MCF 10A (cell line): ENCODE measurements around the gene GRIA2. TPM values are rescaled to one million over a fixed set of nuclear protein-coding genes. Genes with fewer than 3 reads are reported as not detected.

Source experiments
- BruUV-seq: library from RNA; stranded (reverse); fragments of 400-500 nt; replicated peaks from 2 replicates; lab custom pipeline; 2021; lab: Mats Ljungman, UMichigan
- CTCF ChIA-PET: fragments of 300-600 bp; sonication (Branson Sonifier 250); formaldehyde crosslinking; extraction: SDS; loops from one replicate; lab custom pipeline; 2021; ENCODE audit warnings: antibody characterized with exemption, inconsistent platforms; lab: Yijun Ruan, JAX
- POLR2A ChIA-PET: fragments of 300-600, 350-650 bp; sonication (Branson Sonifier 250); formaldehyde crosslinking; extraction: SDS; loops from one replicate; lab custom pipeline; 2020; ENCODE audit warnings: antibody characterized with exemption, inconsistent platforms; lab: Yijun Ruan, JAX
- DNase-seq: peaks from one replicate; pipeline ENCODE4 v3.0.0-alpha.2; 2018; ENCODE audit not compliant: unreplicated experiment
- H3K27ac Mint-ChIP-seq: one replicate; pipeline ENCODE4 v1.8.0; 2022; ENCODE audit warnings: mild to moderate bottlenecking, low read depth, mixed read lengths; ENCODE audit not compliant: unreplicated experiment
- H3K27me3 Mint-ChIP-seq: one replicate; pipeline ENCODE4 v1.8.0; 2022; ENCODE audit warnings: mixed read lengths; ENCODE audit not compliant: insufficient read depth, unreplicated experiment
- H3K36me3 Mint-ChIP-seq: one replicate; pipeline ENCODE4 v1.8.0; 2022; ENCODE audit warnings: mild to moderate bottlenecking, moderate library complexity, mixed read lengths; ENCODE audit not compliant: insufficient read depth, unreplicated experiment
- H3K4me1 Mint-ChIP-seq: one replicate; pipeline ENCODE4 v1.8.0; 2022; ENCODE audit warnings: mixed read lengths; ENCODE audit not compliant: insufficient read depth, unreplicated experiment
- H3K4me3 Mint-ChIP-seq: one replicate; pipeline ENCODE4 v1.8.0; 2022; ENCODE audit warnings: mild to moderate bottlenecking, moderate library complexity, mixed read lengths; ENCODE audit not compliant: unreplicated experiment
- H3K9me3 Mint-ChIP-seq: one replicate; pipeline ENCODE4 v1.8.0; 2022; ENCODE audit warnings: mixed read lengths; ENCODE audit not compliant: unreplicated experiment
- CTCF ChIP-seq: fragments of 200-600 bp; IDR thresholded peaks from one replicate; pipeline ENCODE4 v1.8.0; 2022; ENCODE audit warnings: antibody characterized with exemption, mild to moderate bottlenecking; ENCODE audit not compliant: unreplicated experiment
- intact Hi-C: fragments of 100-400 bp; cut with micrococcal nuclease; formaldehyde crosslinking; loops from 2 replicates; pipeline ENCODE4 v1.14.1; 2022
- total RNA-seq: library from RNA; stranded (reverse); gene quantifications from 2 replicates; pipeline ENCODE4 v1.2.3, GENCODE V29; 2022

Gene GRIA2
- total RNA-seq, 1 experiment from 2014 or later: not detected

GRCh38 chr4:157320092-157320491, 99.6 kb downstream of the GRIA2 start:
- CTCF ChIA-PET: no interaction called here
- no peak for DNase-seq
- H3K27ac Mint-ChIP-seq: no peak overlapping the region
- intact Hi-C loops: no loop called here
- no peaks in the 10 kb centered on the region for H3K27me3 Mint-ChIP-seq
- H3K36me3 Mint-ChIP-seq: no peaks in the 10 kb centered on the region
- H3K9me3 Mint-ChIP-seq: no peaks in the 10 kb centered on the region
- no peak overlapping the region for H3K4me3 Mint-ChIP-seq
- no peak for TF ChIP-seq CTCF
- no peaks in the 10 kb centered on the region for H3K4me1 Mint-ChIP-seq
- BruUV-seq: no TSS peak
- POLR2A ChIA-PET: no interaction called here

GRCh38 chr4:157327666-157328065, 107.1 kb downstream of the GRIA2 start:
- no peaks in the 10 kb centered on the region for H3K4me1 Mint-ChIP-seq
- H3K9me3 Mint-ChIP-seq: no peaks in the 10 kb centered on the region
- H3K27me3 Mint-ChIP-seq: no peaks in the 10 kb centered on the region
- TF ChIP-seq CTCF: no peak
- no peak for DNase-seq
- H3K4me3 Mint-ChIP-seq: no peak overlapping the region
- ChIA-PET CTCF (no interaction called here), POLR2A (no interaction called here)
- H3K27ac Mint-ChIP-seq: no peak overlapping the region
- no peaks in the 10 kb centered on the region for H3K36me3 Mint-ChIP-seq
- intact Hi-C loops: no loop called here
- BruUV-seq: no TSS peak

- ChIA-PET CTCF (no interaction called here), POLR2A (no interaction called here)
- no peak for TF ChIP-seq CTCF
- intact Hi-C loops: no loop called here
- Mint-ChIP-seq H3K4me1 (no peaks in the 10 kb centered on the region), H3K36me3 (no peaks in the 10 kb centered on the region), H3K4me3 (no peak overlapping the region), H3K27ac (no peak overlapping the region), H3K27me3 (no peaks in the 10 kb centered on the region), H3K9me3 (no peaks in the 10 kb centered on the region)
- DNase-seq: no peak
- BruUV-seq: no TSS peak
These were observed 137.4 kb downstream of the GRIA2 start for GRCh38 chr4:157357887-157358286.

- intact Hi-C loops: no loop called here
- Mint-ChIP-seq H3K4me1 (no peaks in the 10 kb centered on the region), H3K27me3 (no peaks in the 10 kb centered on the region), H3K4me3 (no peak overlapping the region), H3K36me3 (no peaks in the 10 kb centered on the region), H3K27ac (no peak overlapping the region), H3K9me3 (no peaks in the 10 kb centered on the region)
- ChIA-PET CTCF (no interaction called here), POLR2A (no interaction called here)
- BruUV-seq: no TSS peak
- no peak for TF ChIP-seq CTCF
- DNase-seq: no peak
These were observed 137.9 kb downstream of the GRIA2 start for GRCh38 chr4:157358439-157358838.
